Keratinocyte (primary cell): Measurements from ENCODE around the gene MC2R. TPM values are rescaled to one million over a fixed set of nuclear protein-coding genes. Genes with fewer than 3 reads are reported as not detected.

Source experiments
- DNase-seq: peaks from one replicate; pipeline ENCODE4 v3.0.0-alpha.2; 2011; ENCODE audit warnings: low read depth, missing footprints, low spot score
- FAIRE-seq: peaks from 2 replicates; lab custom pipeline; 2011; peaks lifted over from hg19 to GRCh38; lab: Jason Lieb, UNC
- H2AFZ ChIP-seq: 2 replicates; pipeline ENCODE4 v1.6.0; 2012; ENCODE audit warnings: low read length, control low read depth, inconsistent platforms; ENCODE audit not compliant: control insufficient read depth
- H3K27ac ChIP-seq: 2 replicates; pipeline ENCODE4 v1.5.1; 2011; ENCODE audit warnings: low read length; ENCODE audit not compliant: control insufficient read depth, insufficient read depth
- H3K27me3 ChIP-seq: 3 replicates; pipeline ENCODE4 v1.6.0; 2011; ENCODE audit warnings: low read length; ENCODE audit not compliant: control insufficient read depth, insufficient read depth; ENCODE audit errors: extremely low read depth
- H3K36me3 ChIP-seq, 2 experiments: 2 replicates in 1 of 2; 3 replicates in 1 of 2; pipeline ENCODE4 v1.5.1; 2011; ENCODE audit warnings: low read length in 2 of 2, mild to moderate bottlenecking in 1 of 2; ENCODE audit not compliant: control insufficient read depth in 2 of 2, insufficient read depth in 2 of 2; ENCODE audit errors: extremely low read depth in 1 of 2
- H3K4me1 ChIP-seq: 3 replicates; pipeline ENCODE4 v1.5.1; 2011; ENCODE audit warnings: low read length; ENCODE audit not compliant: control insufficient read depth, insufficient read depth; ENCODE audit errors: extremely low read depth
- H3K4me2 ChIP-seq: 3 replicates; pipeline ENCODE4 v1.6.0; 2011; ENCODE audit warnings: low read depth, low read length; ENCODE audit not compliant: control insufficient read depth, insufficient read depth; ENCODE audit errors: extremely low read depth
- H3K4me3 ChIP-seq, 3 experiments: fragments of 200-600 bp in 1 of 3; sonication (generic) in 1 of 3; 2 replicates in 2 of 3; 3 replicates in 1 of 3; pipeline ENCODE4 v1.5.1; 2011 to 2016; ENCODE audit warnings: low read length in 3 of 3, mild to moderate bottlenecking in 3 of 3, control low read depth in 2 of 3, inconsistent platforms in 1 of 3, low read depth in 1 of 3, mixed read lengths in 1 of 3, mixed run types in 1 of 3, moderate library complexity in 1 of 3; ENCODE audit not compliant: control insufficient read depth in 2 of 3, insufficient read depth in 2 of 3; ENCODE audit errors: extremely low read depth in 1 of 3
- H3K79me2 ChIP-seq: 2 replicates; pipeline ENCODE4 v1.6.0; 2012; ENCODE audit warnings: low read length; ENCODE audit not compliant: control insufficient read depth, insufficient read depth
- H3K9ac ChIP-seq: 3 replicates; pipeline ENCODE4 v1.6.0; 2011; ENCODE audit warnings: low read length; ENCODE audit not compliant: control insufficient read depth, insufficient read depth; ENCODE audit errors: extremely low read depth
- H3K9me1 ChIP-seq: 3 replicates; pipeline ENCODE4 v1.6.0; 2011; ENCODE audit warnings: low read length; ENCODE audit not compliant: control insufficient read depth, insufficient read depth; ENCODE audit errors: extremely low read depth
- H3K9me3 ChIP-seq: 2 replicates; pipeline ENCODE4 v1.5.1; 2012; ENCODE audit warnings: low read depth, low read length; ENCODE audit not compliant: control insufficient read depth
- H4K20me1 ChIP-seq: 3 replicates; pipeline ENCODE4 v1.6.0; 2011; ENCODE audit warnings: low read length; ENCODE audit not compliant: control insufficient read depth, insufficient read depth; ENCODE audit errors: extremely low read depth
- CTCF ChIP-seq, 3 experiments: IDR thresholded peaks in 1 of 3; conservative IDR thresholded peaks in 1 of 3; optimal IDR thresholded peaks in 1 of 3; 2 replicates in 2 of 3; 3 replicates in 1 of 3; pipeline versions ENCODE3 to v1.5.1; 2011; ENCODE audit warnings: low read length in 3 of 3, mild to moderate bottlenecking in 3 of 3, moderate library complexity in 2 of 3, control low read depth in 1 of 3, inconsistent platforms in 1 of 3; ENCODE audit not compliant: insufficient read depth in 2 of 3; ENCODE audit errors: extremely low read depth in 1 of 3
- EZH2 ChIP-seq: IDR thresholded peaks from one replicate; pipeline ENCODE4 v1.6.1; 2012; ENCODE audit warnings: inconsistent platforms, mild to moderate bottlenecking, low read length, moderate library complexity
- dilution Hi-C: fragments of 300-500 bp; cut with MboI; formaldehyde crosslinking; loops from one replicate; pipeline ENCODE4 v1.7.0; 2020; ENCODE audit warnings: low sequenced_read_pairs; ENCODE audit not compliant: extremely low pct_ligation_motif_present
- polyA plus RNA-seq, 5 experiments: library from polyadenylated mRNA; depleted of rRNA in 3 of 5; stranded (reverse) in 3 of 5; stranded (forward) in 1 of 5; unstranded in 1 of 5; fragments of >200 nt; gene quantifications; 1 replicate in 1 of 5; 2 replicates in 3 of 5; 3 replicates in 1 of 5; pipeline versions ENCODE4 v1.2.1 to v1.2.3, GENCODE V29; 2011 to 2012; ENCODE audit warnings: missing spikeins in 2 of 5, low read depth in 1 of 5, low replicate concordance in 1 of 5

The MC2R gene
- polyA plus RNA-seq, 1 donor (not counting 4 experiments of a cell fraction or from before 2014, with no cell fraction given) = not detected

GRCh38 chr18:13934676-13935075, 19.3 kb upstream of the MC2R start:
- H3K9me3 ChIP-seq = peaks cover 9% of the 10 kb centered on the region
- no peak for FAIRE-seq
- H3K27ac ChIP-seq = no peak overlapping the region
- dilution Hi-C loops = no loop called here
- H3K27me3 ChIP-seq = no peaks in the 10 kb centered on the region
- no peak overlapping the region for H2AFZ ChIP-seq
- no peaks in the 10 kb centered on the region for H3K36me3 ChIP-seq
- no peak for TF ChIP-seq EZH2
- no peak for TF ChIP-seq CTCF (optimal IDR thresholded peaks at IDR 0.05 in 1 of 3, IDR thresholded peaks at IDR 0.05 in 1 of 3, conservative IDR thresholded peaks at IDR 0.05 in 1 of 3; ENCODE audit: extremely low read depth in 1 of 3, insufficient read depth in 2 of 3, low read length in 3 of 3)
- H3K9ac ChIP-seq = no peak overlapping the region
- no peaks in the 10 kb centered on the region for H3K4me1 ChIP-seq
- no peak overlapping the region for H3K4me2 ChIP-seq
- H3K4me3 ChIP-seq = no peak overlapping the region
- no peak for DNase-seq
- no peaks in the 10 kb centered on the region for H3K79me2 ChIP-seq
- no peaks in the 10 kb centered on the region for H4K20me1 ChIP-seq
- no peaks in the 10 kb centered on the region for H3K9me1 ChIP-seq

GRCh38 chr18:13934058-13934457, 18.7 kb upstream of the MC2R start:
- no peaks in the 10 kb centered on the region for H4K20me1 ChIP-seq

More at GRCh38 chr18:13934058-13934457, 18.7 kb upstream of the MC2R start:
- H3K27me3 ChIP-seq = no peaks in the 10 kb centered on the region
- H3K9me1 ChIP-seq = no peaks in the 10 kb centered on the region
- H3K27ac ChIP-seq = no peak overlapping the region
- H3K4me3 ChIP-seq = no peak overlapping the region
- no peak for FAIRE-seq
- H3K36me3 ChIP-seq = no peaks in the 10 kb centered on the region
- peaks cover 9% of the 10 kb centered on the region for H3K9me3 ChIP-seq
- H3K9ac ChIP-seq = no peak overlapping the region
- no peak overlapping the region for H3K4me2 ChIP-seq
- dilution Hi-C loops = no loop called here
- TF ChIP-seq CTCF (optimal IDR thresholded peaks at IDR 0.05 in 1 of 3, IDR thresholded peaks at IDR 0.05 in 1 of 3, conservative IDR thresholded peaks at IDR 0.05 in 1 of 3; ENCODE audit: extremely low read depth in 1 of 3, insufficient read depth in 2 of 3, low read length in 3 of 3) (no peak), EZH2 (no peak)
- H3K4me1 ChIP-seq = no peaks in the 10 kb centered on the region
- no peaks in the 10 kb centered on the region for H3K79me2 ChIP-seq
- DNase-seq = no peak
- no peak overlapping the region for H2AFZ ChIP-seq
